Liver (tissue), 9 donors: ENCODE results near the gene CDC23. TPM values are rescaled to one million over a fixed set of nuclear protein-coding genes. Genes with fewer than 3 reads are reported as not detected.

Experiments used
- DNase-seq: peaks from one replicate; pipeline ENCODE4 v3.0.0-alpha.2; 2017; ENCODE audit warnings: low spot score
- H3K27ac ChIP-seq, 2 donors: one replicate each; pipeline ENCODE4 v1.7.0; 2013; ENCODE audit warnings: inconsistent platforms in 2 of 2, low read length in 2 of 2, control low read depth in 1 of 2, low read depth in 1 of 2, mild to moderate bottlenecking in 1 of 2
- H3K27me3 ChIP-seq, 4 donors: one replicate each; pipeline versions ENCODE4 v1.6.1 to v1.7.0; 2013; ENCODE audit warnings: low read length in 3 of 4, inconsistent platforms in 1 of 4, mild to moderate bottlenecking in 1 of 4, moderate library complexity in 1 of 4; ENCODE audit not compliant: control insufficient read depth in 4 of 4, insufficient read depth in 4 of 4
- H3K36me3 ChIP-seq, 4 donors: one replicate each; pipeline versions ENCODE4 v1.6.1 to v1.7.0; 2013; ENCODE audit warnings: low read length in 3 of 4, mild to moderate bottlenecking in 3 of 4, low read depth in 1 of 4, moderate library complexity in 1 of 4; ENCODE audit not compliant: control insufficient read depth in 4 of 4, insufficient read depth in 3 of 4
- H3K4me1 ChIP-seq, 4 donors: one replicate each; pipeline versions ENCODE4 v1.6.1 to v1.7.0; 2013; ENCODE audit warnings: low read length in 3 of 4, mild to moderate bottlenecking in 3 of 4, moderate library complexity in 1 of 4; ENCODE audit not compliant: control insufficient read depth in 4 of 4, insufficient read depth in 4 of 4
- H3K4me3 ChIP-seq, 3 donors: one replicate each; pipeline versions ENCODE4 v1.6.1 to v1.7.0; 2013; ENCODE audit warnings: low read length in 3 of 3, control low read depth in 1 of 3, low read depth in 1 of 3, mild to moderate bottlenecking in 1 of 3
- H3K9ac ChIP-seq, 2 donors: one replicate each; pipeline ENCODE4 v1.7.0; 2013; ENCODE audit warnings: low read length in 2 of 2, mild to moderate bottlenecking in 2 of 2, moderate library complexity in 2 of 2, control low read depth in 1 of 2, low read depth in 1 of 2
- H3K9me3 ChIP-seq, 4 donors: one replicate each; pipeline versions ENCODE4 v1.6.1 to v1.7.0; 2013; ENCODE audit warnings: low read length in 3 of 4; ENCODE audit not compliant: control insufficient read depth in 4 of 4
- CTCF ChIP-seq: fragments of 150-350 bp; IDR thresholded peaks from 2 replicates; pipeline ENCODE4 v1.5.1; 2017; ENCODE audit warnings: improper control_type of control experiment, low read depth, low read length; ENCODE audit not compliant: missing input control
- EGR1 ChIP-seq, 2 donors: IDR thresholded peaks; 2 replicates each; pipeline ENCODE4 v1.6.1; 2016 to 2018; ENCODE audit warnings: antibody characterized with exemption in 2 of 2, low read depth in 2 of 2
- FOXA1 ChIP-seq: IDR thresholded peaks from 2 replicates; pipeline ENCODE4 v1.6.1; 2016; ENCODE audit warnings: antibody characterized with exemption
- FOXA2 ChIP-seq: IDR thresholded peaks from 2 replicates; pipeline ENCODE4 v1.6.1; 2016; ENCODE audit warnings: antibody characterized with exemption
- GABPA ChIP-seq, 2 donors: IDR thresholded peaks in 1 of 2; conservative IDR thresholded peaks in 1 of 2; 2 replicates each; pipeline ENCODE4 v1.6.1; 2016; ENCODE audit warnings: antibody characterized with exemption in 2 of 2, mild to moderate bottlenecking in 1 of 2, moderate library complexity in 1 of 2
- HNF4A ChIP-seq, 2 donors: conservative IDR thresholded peaks; 2 replicates each; pipeline ENCODE4 v1.6.1; 2016; ENCODE audit warnings: antibody characterized with exemption in 2 of 2, mild to moderate bottlenecking in 2 of 2
- HNF4G ChIP-seq: IDR thresholded peaks from 2 replicates; pipeline ENCODE4 v1.6.1; 2016; ENCODE audit warnings: antibody characterized with exemption
- JUND ChIP-seq, 2 donors: IDR thresholded peaks; 2 replicates each; pipeline ENCODE4 v1.6.1; 2016; ENCODE audit warnings: antibody characterized with exemption in 2 of 2
- NR2F2 ChIP-seq: IDR thresholded peaks from 2 replicates; pipeline ENCODE4 v1.6.1; 2016; ENCODE audit warnings: antibody characterized with exemption
- RAD21 ChIP-seq, 2 donors: IDR thresholded peaks; 2 replicates each; pipeline ENCODE4 v1.6.1; 2016; ENCODE audit warnings: antibody characterized with exemption in 2 of 2, mild to moderate bottlenecking in 2 of 2
- REST ChIP-seq: IDR thresholded peaks from 2 replicates; pipeline ENCODE4 v1.6.1; 2016; ENCODE audit warnings: antibody characterized with exemption, mild to moderate bottlenecking
- RXRA ChIP-seq, 2 donors: IDR thresholded peaks; 2 replicates each; pipeline ENCODE4 v1.6.1; 2017 to 2018; ENCODE audit warnings: antibody characterized with exemption in 2 of 2, mild to moderate bottlenecking in 1 of 2
- SP1 ChIP-seq: IDR thresholded peaks from 2 replicates; pipeline ENCODE4 v1.6.1; 2018; ENCODE audit warnings: antibody characterized with exemption, mild to moderate bottlenecking
- TAF1 ChIP-seq: conservative IDR thresholded peaks from 2 replicates; pipeline ENCODE4 v1.6.1; 2016; ENCODE audit warnings: antibody characterized with exemption, mild to moderate bottlenecking
- YY1 ChIP-seq: IDR thresholded peaks from 2 replicates; pipeline ENCODE4 v1.6.1; 2016; ENCODE audit warnings: antibody characterized with exemption, mild to moderate bottlenecking
- WGBS: extraction: QIAGEN DNeasy Blood & Tissue Kit; methylation state at CpG from one replicate; pipeline ENCODE4 v1.1.7; 2013; 5-methylcytosine and 5-hydroxymethylcytosine counted together
- polyA plus RNA-seq, 2 donors: library from polyadenylated mRNA; stranded (reverse) in 1 of 2; unstranded in 1 of 2; fragments of 200-250 nt in 1 of 2; fragments of >200 nt in 1 of 2; fragmentation: Nextera tagmentation in 1 of 2; extraction: Ambion mirVana in 1 of 2; gene quantifications; one replicate each; pipeline versions ENCODE4 v1.2.1 to v1.2.3, GENCODE V29; 2013 to 2015
- total RNA-seq, 2 donors: library from RNA; depleted of rRNA; stranded (reverse); fragments of >200 nt; gene quantifications; one replicate each; pipeline ENCODE4 v1.2.3, GENCODE V29; 2014
- TF ChIP-seq, protein P1 (sequence below): IDR thresholded peaks from 2 replicates; pipeline ENCODE4 v1.6.1; 2016; ENCODE audit warnings: antibody characterized with exemption
- TF ChIP-seq, protein P2 (sequence below): IDR thresholded peaks from 2 replicates; pipeline ENCODE4 v1.6.1; 2016; ENCODE audit warnings: antibody characterized with exemption
- TF ChIP-seq, protein P3 (sequence below): IDR thresholded peaks from 2 replicates; pipeline ENCODE4 v1.6.1; 2016; ENCODE audit warnings: antibody characterized with exemption
- donor health status: healthy.
- donor health status: healthy.
- donor health status: healthy.
- donor health status: healthy.
- donor health status: healthy.

The CDC23 gene
- total and polyA plus RNA-seq, 4 donors, result 10.5 to 23.8 (median 14.2) TPM

DNA sequence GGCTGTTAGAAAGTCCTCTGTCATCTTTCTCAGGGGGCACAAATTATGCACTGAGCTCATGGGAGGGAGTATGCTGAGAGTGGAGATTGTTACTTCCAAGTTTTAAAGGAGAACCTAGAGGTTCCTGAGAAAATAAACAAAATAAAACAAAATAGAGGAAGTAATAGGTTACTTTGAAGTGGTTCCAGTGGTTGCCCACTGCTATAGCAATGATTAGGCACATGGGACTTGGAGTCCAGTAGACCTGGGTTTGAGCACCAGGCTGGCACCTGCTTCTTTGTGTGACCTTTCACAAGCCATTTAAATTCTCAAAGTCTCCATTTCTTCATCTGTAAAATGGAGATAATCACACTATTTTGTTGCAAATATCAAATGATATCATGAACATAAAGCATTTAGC, 13.8 kb upstream of the CDC23 start:
- peaks cover 2 to 7% (median 3%) of the 10 kb centered on the region in 4 donors for H3K9me3 ChIP-seq
- no peak overlapping the region for H3K9ac ChIP-seq
- H3K27me3 ChIP-seq, result no peaks in the 10 kb centered on the region
- DNase-seq, result no peak
- TF ChIP-seq TAF1 (no peak), JUND (IDR thresholded peaks at IDR 0.05) (no peak), NR2F2 (no peak), GABPA (IDR thresholded peaks at IDR 0.05 in 1 of 2, conservative IDR thresholded peaks at IDR 0.05 in 1 of 2) (no peak), FOXA2 (no peak), FOXA1 (no peak), YY1 (no peak), EGR1 (IDR thresholded peaks at IDR 0.05; ENCODE audit: low read depth in 2 of 2) (no peak), RXRA (IDR thresholded peaks at IDR 0.05) (no peak), CTCF (no peak), SP1 (no peak), RAD21 (IDR thresholded peaks at IDR 0.05) (no peak), REST (no peak)
- TF ChIP-seq, protein P1, sequence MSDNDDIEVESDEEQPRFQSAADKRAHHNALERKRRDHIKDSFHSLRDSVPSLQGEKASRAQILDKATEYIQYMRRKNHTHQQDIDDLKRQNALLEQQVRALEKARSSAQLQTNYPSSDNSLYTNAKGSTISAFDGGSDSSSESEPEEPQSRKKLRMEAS, result no peak
- TF ChIP-seq, protein P2, sequence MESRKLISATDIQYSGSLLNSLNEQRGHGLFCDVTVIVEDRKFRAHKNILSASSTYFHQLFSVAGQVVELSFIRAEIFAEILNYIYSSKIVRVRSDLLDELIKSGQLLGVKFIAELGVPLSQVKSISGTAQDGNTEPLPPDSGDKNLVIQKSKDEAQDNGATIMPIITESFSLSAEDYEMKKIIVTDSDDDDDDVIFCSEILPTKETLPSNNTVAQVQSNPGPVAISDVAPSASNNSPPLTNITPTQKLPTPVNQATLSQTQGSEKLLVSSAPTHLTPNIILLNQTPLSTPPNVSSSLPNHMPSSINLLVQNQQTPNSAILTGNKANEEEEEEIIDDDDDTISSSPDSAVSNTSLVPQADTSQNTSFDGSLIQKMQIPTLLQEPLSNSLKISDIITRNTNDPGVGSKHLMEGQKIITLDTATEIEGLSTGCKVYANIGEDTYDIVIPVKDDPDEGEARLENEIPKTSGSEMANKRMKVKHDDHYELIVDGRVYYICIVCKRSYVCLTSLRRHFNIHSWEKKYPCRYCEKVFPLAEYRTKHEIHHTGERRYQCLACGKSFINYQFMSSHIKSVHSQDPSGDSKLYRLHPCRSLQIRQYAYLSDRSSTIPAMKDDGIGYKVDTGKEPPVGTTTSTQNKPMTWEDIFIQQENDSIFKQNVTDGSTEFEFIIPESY, result no peak
- TF ChIP-seq, protein P3, sequence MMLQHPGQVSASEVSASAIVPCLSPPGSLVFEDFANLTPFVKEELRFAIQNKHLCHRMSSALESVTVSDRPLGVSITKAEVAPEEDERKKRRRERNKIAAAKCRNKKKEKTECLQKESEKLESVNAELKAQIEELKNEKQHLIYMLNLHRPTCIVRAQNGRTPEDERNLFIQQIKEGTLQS, result no peak
- H3K4me1 ChIP-seq, result peaks cover 0 to 7% (median 4%) of the 10 kb centered on the region in 4 donors
- H3K4me3 ChIP-seq, result no peak overlapping the region
- no peaks in the 10 kb centered on the region for H3K36me3 ChIP-seq
- H3K27ac ChIP-seq, result no peak overlapping the region

DNA sequence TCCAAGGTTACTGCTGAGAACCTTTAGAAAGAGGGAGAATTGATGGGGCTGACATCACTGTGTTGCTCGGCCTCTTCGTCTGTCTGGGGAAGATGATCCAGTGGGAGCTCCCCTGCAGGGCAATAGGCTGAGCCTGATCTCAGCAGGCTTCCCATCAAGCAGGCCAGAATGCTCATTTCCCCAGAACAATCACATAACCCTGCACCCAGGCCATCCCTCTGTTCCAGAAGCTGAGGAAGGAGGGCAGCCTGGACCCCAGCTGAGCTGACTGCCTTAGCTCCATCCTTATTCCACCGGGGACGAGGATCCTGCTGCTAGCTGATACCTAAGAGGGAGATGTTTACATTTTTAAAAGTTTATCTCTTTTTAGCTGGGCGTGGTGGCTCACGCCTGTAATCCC, 11.6 kb upstream of the CDC23 start:
- Histone ChIP-seq H3K4me3 (no peak overlapping the region), H3K9ac (no peak overlapping the region), H3K4me1 (peaks cover 0 to 7% (median 4%) of the 10 kb centered on the region in 4 donors), H3K9me3 (peaks cover 2 to 7% (median 3%) of the 10 kb centered on the region in 4 donors), H3K27me3 (no peaks in the 10 kb centered on the region), H3K27ac (no peak overlapping the region), H3K36me3 (no peaks in the 10 kb centered on the region)
- 90% methylated on average over 6 of the region's 6 CpGs for WGBS
- no peak for DNase-seq
- TF ChIP-seq, protein P1, result no peak
- TF ChIP-seq, protein P3, result no peak
- TF ChIP-seq FOXA1, result no peak
- TF ChIP-seq TAF1, result no peak
- TF ChIP-seq REST, result no peak
- TF ChIP-seq RXRA (IDR thresholded peaks at IDR 0.05), result no peak
- TF ChIP-seq RAD21 (IDR thresholded peaks at IDR 0.05), result no peak
- TF ChIP-seq HNF4G, result no peak
- no peak for TF ChIP-seq NR2F2
- TF ChIP-seq FOXA2, result no peak
- TF ChIP-seq HNF4A (conservative IDR thresholded peaks at IDR 0.05), result no peak
